ENCODE measurements around the gene ZNF648.
A peak's percentile ranks its signal among the peaks of the same experiment; 100 is the strongest.
"Not testable (repeated sequence)": the region's sequence is repeated elsewhere in the genome, so short reads cannot be mapped to it uniquely, and the experiment has no call there.

ZNF648 gene

DNA sequence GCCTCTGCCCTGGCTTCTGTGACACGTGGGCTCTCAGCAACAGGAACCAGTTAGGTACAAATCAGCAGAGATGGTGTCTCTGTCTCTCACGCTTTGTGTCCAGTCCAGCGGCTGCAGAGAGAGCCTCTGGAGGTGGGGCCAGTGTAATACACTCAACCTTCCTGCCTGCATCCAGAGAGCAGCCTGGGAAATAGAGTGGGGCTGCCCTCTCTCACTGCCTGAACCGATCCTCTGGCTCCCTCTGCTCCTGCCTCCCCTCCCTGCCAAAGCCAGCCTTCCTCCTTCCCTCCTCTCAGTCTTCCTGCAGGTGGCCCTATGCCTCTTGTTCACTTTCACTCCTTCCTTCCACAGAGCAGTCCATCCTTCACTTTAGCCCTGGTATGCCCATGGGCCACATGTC is at the start of gene ZNF648:
ZNF648 (minus strand) TSS at position 119 of the 400 bp plus-strand sequence. CDS start 3,702 bp downstream, outside the sequence.
- DNase-seq: no peak

GRCh38 chr1:182110635-182111034 is 49.1 kb upstream of the ZNF648 start:
- no peak for DNase-seq

- DNase-seq: no peak
Observed at GRCh38 chr1:182109771-182110170, 48.3 kb upstream of the ZNF648 start.

GRCh38 chr1:182107209-182107608 is 45.7 kb upstream of the ZNF648 start:
- no peak for DNase-seq

- no peak for DNase-seq
Observed at GRCh38 chr1:182102043-182102416, 40.5 kb upstream of the ZNF648 start.

DNA sequence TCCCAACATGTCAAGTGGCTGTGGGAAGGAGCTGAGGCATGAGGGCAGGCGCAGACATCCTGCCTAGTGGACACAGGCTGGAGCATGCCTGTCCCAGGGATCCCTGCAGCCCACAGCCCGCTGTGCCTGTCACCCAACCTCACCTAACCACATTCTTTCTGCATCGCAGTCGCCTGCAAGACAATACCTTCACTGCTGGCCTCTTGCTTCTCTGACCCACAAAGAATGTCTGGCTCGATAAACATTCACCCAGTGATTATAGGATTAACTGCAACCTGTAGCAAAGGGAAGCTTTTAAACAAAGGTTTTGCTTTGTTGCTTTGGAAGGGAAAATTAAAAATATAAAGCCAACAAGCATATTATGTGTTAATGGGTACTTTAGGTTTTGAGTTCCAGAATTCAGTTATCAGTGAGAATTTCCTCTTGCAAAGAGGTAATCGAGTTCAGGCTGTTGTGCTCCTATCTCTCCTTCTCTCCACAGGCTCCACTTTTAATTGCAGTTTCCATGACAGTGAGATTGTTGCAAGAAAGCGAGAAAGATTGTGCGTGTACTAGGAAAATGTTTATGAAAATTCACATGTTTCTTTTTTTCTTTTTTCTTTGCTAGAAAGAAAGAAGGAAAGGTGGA is 40.0 kb upstream of the ZNF648 start:
- no peak for DNase-seq

GRCh38 chr1:182098301-182098700 is 36.8 kb upstream of the ZNF648 start:
- DNase-seq: no peak

GRCh38 chr1:182095946-182096345 is 34.4 kb upstream of the ZNF648 start:
- no peak for DNase-seq

DNA sequence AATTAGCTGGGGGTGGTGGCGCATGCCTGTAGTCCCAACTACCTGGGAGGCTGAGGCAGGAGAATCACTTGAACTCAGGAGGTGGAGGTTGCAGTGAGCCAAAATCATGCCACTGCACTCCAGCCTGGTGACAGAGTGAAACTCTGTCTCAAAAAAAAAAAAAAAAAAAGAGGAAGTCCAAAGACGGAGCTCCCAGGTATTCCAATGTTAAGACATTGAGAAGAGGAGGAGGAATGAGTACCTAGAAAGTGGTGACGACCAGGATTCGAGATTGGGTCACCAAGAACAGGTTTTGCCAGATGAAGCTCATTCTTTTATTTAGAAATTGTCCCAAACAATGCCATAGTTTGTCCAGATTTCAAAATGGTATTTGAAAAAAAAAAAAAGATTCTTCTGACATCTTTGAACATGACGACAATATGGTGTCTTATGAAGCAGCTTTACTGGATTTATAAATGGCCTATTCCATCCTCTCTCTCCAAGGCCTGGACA is 33.0 kb upstream of the ZNF648 start:
- DNase-seq: not testable (repeated sequence)

GRCh38 chr1:182093781-182094180 is 32.3 kb upstream of the ZNF648 start:
- no peak for DNase-seq

- no peak for DNase-seq
Observed at GRCh38 chr1:182092336-182092735, 30.8 kb upstream of the ZNF648 start.

DNA sequence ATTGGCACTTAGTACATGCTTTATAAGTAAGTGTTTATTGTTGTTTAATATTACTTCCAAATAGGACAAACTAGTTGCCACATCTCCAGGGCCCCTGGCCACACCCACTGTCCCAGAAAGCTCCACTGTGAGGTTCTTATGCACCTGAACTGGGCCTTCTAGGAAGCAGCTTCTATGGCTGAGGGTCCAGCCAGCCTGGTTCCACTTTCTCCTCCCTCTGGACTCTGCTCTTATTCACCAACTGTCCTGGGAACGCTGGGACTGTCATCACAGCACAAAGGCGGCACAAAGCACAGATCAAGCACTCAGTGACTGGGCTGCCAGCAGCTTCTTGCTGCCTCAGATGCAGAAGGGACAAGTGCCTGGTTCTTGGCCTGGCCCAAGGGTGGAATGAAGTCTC is 29.6 kb upstream of the ZNF648 start:
- DNase-seq: no peak

DNA sequence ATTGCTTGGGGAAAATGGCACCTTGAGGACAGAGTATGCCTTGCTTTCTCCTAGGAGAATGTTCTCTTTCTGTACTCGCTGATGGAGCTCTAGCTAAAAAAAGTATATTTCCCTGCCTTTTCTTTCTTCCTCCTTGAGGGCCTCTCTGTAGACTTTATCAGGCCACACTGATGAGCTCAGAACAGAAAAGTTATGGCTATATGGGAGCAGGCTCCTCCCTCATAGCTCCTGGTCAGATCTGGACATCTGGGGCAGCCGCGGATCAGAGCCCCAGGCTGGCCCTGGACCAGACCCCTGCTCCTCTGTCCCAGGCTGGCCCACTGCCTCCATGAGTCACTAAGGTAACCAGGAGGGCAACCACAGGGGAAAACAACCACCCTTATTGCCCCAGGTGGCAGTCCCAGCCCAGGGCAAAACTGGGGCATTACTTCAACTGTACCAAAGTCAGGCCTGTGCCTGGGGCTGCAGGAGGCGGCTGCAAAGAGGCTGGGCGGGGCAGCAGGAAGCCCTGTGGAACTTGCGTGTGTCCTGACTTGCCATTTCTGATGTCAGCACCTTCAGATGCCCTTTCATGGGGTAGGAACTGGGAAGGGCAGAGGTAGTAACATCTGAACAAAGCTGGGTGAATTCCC is 26.3 kb upstream of the ZNF648 start:
- DNase-seq: no peak

DNA sequence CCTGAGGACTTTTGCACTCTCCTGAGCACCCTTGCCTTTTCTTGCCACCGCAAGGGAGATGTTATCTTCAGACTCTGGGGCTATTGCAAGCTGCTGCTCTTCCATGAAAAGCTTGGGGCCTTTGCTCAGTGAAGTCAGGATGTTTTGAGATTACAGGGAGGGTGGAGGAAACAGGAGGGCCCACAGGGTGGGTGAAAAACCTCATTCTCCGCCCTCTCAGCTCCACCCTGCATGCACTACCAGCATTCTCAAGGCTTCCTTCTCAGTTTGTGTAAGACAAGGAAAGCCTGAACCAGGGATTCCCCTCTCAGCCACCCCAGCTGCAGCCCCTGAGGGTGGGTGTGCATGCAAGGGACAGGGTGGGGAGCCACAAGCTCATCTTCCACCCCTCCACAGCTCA is 25.8 kb upstream of the ZNF648 start:
- DNase-seq: no peak

GRCh38 chr1:182086620-182087019 is 25.1 kb upstream of the ZNF648 start:
- DNase-seq: no peak

- DNase-seq: no peak
Observed at GRCh38 chr1:182086136-182086535, 24.6 kb upstream of the ZNF648 start.

- no peak for DNase-seq
Observed at GRCh38 chr1:182085726-182086125, 24.2 kb upstream of the ZNF648 start.

GRCh38 chr1:182084487-182085316 is 23.2 kb upstream of the ZNF648 start:
- DNase-seq: peak; percentile 7

GRCh38 chr1:182083851-182084486 is 22.5 kb upstream of the ZNF648 start:
- no peak for DNase-seq

DNA sequence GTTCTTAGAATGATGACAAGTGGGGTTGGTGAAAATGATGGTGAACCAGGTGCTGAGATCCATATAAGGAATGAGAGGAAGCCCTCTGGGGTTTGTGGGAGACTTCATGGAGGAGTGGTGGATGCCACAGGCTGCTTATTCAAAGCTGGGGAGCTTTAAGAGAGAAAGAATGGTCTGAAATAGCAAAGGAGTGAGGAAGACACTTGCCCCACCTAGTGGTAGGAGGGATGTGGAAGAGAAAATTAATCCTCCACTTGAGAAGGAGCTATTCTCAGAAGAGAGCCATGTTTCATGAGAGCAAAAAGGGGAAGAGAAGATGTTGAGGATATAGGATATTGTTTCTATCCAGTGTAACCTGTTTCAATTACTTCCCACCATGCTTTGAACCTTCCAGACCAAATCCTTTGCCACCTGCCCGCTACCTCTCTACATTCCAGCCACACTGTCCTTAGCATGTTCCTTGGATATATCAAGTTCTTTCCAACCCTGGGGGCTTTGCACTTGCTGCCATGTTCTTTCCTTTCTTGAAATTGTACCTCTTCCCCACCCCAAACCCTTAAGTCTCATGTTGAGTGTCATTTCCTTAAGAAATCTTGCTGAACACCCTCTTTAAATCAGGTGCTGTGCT is 19.6 kb upstream of the ZNF648 start:
- peak; percentile 7 for DNase-seq

- no peak for DNase-seq
Observed at GRCh38 chr1:182080040-182080439, 18.5 kb upstream of the ZNF648 start.

- DNase-seq: no peak
Observed at GRCh38 chr1:182071924-182072323, 10.4 kb upstream of the ZNF648 start.

- peak; percentile 6 for DNase-seq
Observed at GRCh38 chr1:182069028-182069466, 7.5 kb upstream of the ZNF648 start.

Measured in NCI-H748 treated with DMSO at 0.1 percent for 48 hours (cell line).